Measurements from ENCODE around the gene SERPINB5.
A peak's percentile ranks its signal among the peaks of the same experiment; 100 is the strongest.

The SERPINB5 gene

DNA sequence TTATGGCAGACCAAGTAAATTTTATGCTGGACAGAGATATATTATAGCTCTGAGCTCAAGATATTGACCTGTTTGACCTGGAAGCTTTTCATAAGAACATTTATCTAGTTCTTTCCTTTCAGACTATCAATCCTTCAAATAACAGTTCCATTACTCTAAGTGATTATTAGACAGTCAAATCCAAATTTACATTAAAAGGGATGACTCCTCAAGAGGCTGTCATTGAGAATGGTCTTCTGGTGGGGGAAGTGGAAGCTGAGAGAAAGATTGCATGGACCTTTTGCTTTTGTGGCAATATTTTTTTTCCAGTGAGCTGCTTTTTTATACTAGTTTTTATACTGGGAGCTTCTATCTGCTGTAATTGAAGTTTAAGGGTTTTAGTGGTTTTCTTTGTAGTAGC is 50.5 kb downstream of the SERPINB5 start:
- H3K27me3 Mint-ChIP-seq (ENCODE audit: low read depth) = peaks cover 32% of the 10 kb centered on the region
- no peaks in the 10 kb centered on the region for H3K9me3 Mint-ChIP-seq
- no peak overlapping the region for H3K27ac Mint-ChIP-seq
- peaks cover under 1% of the 10 kb centered on the region for H3K4me1 Mint-ChIP-seq (ENCODE audit: low read depth)
- H3K36me3 Mint-ChIP-seq (ENCODE audit: low read depth) = no peaks in the 10 kb centered on the region
- H3K4me3 Mint-ChIP-seq = no peak overlapping the region

DNA sequence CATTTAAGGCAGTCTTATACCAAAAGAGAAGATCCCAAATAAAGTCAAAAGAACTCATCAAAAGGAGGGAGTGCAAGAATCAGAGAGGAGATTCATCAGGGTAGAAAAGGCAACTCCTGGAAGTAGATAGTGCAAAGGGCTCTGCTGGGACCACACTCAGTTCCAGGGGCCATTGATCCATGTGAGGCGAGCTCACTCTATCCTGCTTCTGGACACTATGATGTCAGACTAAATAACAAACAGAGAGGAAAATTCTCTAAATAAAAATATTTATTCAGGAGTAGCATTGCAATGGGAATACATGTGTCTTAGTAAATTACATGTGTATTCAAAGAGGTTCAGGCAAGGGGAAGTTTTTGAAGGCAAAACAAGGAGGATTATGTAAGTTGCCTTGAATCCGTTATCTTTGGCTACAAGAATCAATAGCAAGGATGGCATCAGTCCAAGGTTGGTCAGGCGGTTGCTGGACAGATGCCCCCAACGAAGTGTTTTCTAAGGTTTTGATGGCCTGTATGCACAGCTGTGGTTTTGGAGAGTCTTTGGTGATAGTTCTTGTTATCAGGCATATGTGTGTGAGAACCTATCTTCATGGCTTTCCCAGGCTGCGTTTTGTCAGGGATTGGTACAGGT is 52.2 kb downstream of the SERPINB5 start:
- Mint-ChIP-seq H3K4me1 (ENCODE audit: low read depth) (peaks cover 3% of the 10 kb centered on the region), H3K9me3 (no peaks in the 10 kb centered on the region), H3K4me3 (no peak overlapping the region), H3K27ac (no peak overlapping the region), H3K36me3 (ENCODE audit: low read depth) (no peaks in the 10 kb centered on the region), H3K27me3 (ENCODE audit: low read depth) (peaks cover 33% of the 10 kb centered on the region)

- Mint-ChIP-seq H3K9me3 (no peaks in the 10 kb centered on the region), H3K4me3 (no peak overlapping the region), H3K4me1 (ENCODE audit: low read depth) (peaks cover 11% of the 10 kb centered on the region), H3K36me3 (ENCODE audit: low read depth) (no peaks in the 10 kb centered on the region), H3K27me3 (ENCODE audit: low read depth) (peaks cover 27% of the 10 kb centered on the region), H3K27ac (no peak overlapping the region)
Measured at GRCh38 chr18:63532471-63532870, 55.7 kb downstream of the SERPINB5 start.

GRCh38 chr18:63534615-63535014 is 57.9 kb downstream of the SERPINB5 start:
- no peaks in the 10 kb centered on the region for H3K9me3 Mint-ChIP-seq
- H3K27me3 Mint-ChIP-seq (ENCODE audit: low read depth) = peaks cover 21% of the 10 kb centered on the region
- H3K27ac Mint-ChIP-seq = peak overlapping the region; percentile 1
- H3K4me3 Mint-ChIP-seq = no peak overlapping the region
- H3K4me1 Mint-ChIP-seq (ENCODE audit: low read depth) = peaks cover 11% of the 10 kb centered on the region
- no peaks in the 10 kb centered on the region for H3K36me3 Mint-ChIP-seq (ENCODE audit: low read depth)

- Mint-ChIP-seq H3K27me3 (ENCODE audit: low read depth) (peaks cover 40% of the 10 kb centered on the region), H3K36me3 (ENCODE audit: low read depth) (no peaks in the 10 kb centered on the region), H3K9me3 (no peaks in the 10 kb centered on the region), H3K4me1 (ENCODE audit: low read depth) (no peaks in the 10 kb centered on the region), H3K4me3 (no peak overlapping the region), H3K27ac (no peak overlapping the region)
Measured at GRCh38 chr18:63539904-63540510, 63.2 kb downstream of the SERPINB5 start.

- Mint-ChIP-seq H3K4me3 (no peak within 1 kb of the TSS), H3K9me3 (no peaks in the 10 kb centered on the region), H3K36me3 (ENCODE audit: low read depth) (no peaks in the 10 kb centered on the region), H3K4me1 (ENCODE audit: low read depth) (no peaks in the 10 kb centered on the region), H3K27me3 (ENCODE audit: low read depth) (peaks cover 52% of the 10 kb centered on the region), H3K27ac (no peak within 1 kb of the TSS)
Measured at GRCh38 chr18:63542069-63542468, 65.3 kb downstream of the SERPINB5 start, which contains the start of gene SERPINB12. TSS of gene SERPINB12 (plus strand) at chr18:63542369. CDS start at chr18:63556160, 13,791 bp downstream.

DNA sequence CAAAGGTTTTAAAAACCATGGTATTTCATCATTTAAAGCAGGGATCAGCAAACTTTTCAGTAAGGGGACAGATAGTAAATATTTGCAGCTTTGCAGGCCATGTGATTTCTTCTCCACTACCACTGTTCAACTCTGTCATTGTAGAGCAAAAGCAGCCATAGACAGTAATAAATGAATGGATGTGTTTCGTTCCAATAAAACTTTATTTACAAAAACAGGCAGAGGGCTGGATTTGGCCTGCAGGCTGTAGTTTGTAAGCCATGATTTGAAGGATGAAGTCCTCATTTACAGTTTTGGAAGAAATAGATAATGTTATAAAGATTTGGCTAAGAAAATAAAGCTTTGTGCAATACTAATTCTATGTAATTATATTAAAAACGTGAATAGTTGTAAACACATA is 67.3 kb downstream of the SERPINB5 start:
- H3K36me3 Mint-ChIP-seq (ENCODE audit: low read depth) = no peaks in the 10 kb centered on the region
- no peaks in the 10 kb centered on the region for H3K9me3 Mint-ChIP-seq
- no peak overlapping the region for H3K4me3 Mint-ChIP-seq
- H3K27me3 Mint-ChIP-seq (ENCODE audit: low read depth) = peaks cover 54% of the 10 kb centered on the region
- H3K27ac Mint-ChIP-seq = no peak overlapping the region
- no peaks in the 10 kb centered on the region for H3K4me1 Mint-ChIP-seq (ENCODE audit: low read depth)

- H3K27me3 Mint-ChIP-seq (ENCODE audit: low read depth) = peaks cover 48% of the 10 kb centered on the region
- H3K4me1 Mint-ChIP-seq (ENCODE audit: low read depth) = no peaks in the 10 kb centered on the region
- no peak overlapping the region for H3K4me3 Mint-ChIP-seq
- no peaks in the 10 kb centered on the region for H3K9me3 Mint-ChIP-seq
- H3K36me3 Mint-ChIP-seq (ENCODE audit: low read depth) = no peaks in the 10 kb centered on the region
- no peak overlapping the region for H3K27ac Mint-ChIP-seq
Measured at GRCh38 chr18:63545000-63545399, 68.2 kb downstream of the SERPINB5 start.

GRCh38 chr18:63550068-63550467 is 73.3 kb downstream of the SERPINB5 start:
- Mint-ChIP-seq H3K4me3 (no peak overlapping the region), H3K36me3 (ENCODE audit: low read depth) (no peaks in the 10 kb centered on the region), H3K9me3 (no peaks in the 10 kb centered on the region), H3K27ac (no peak overlapping the region), H3K27me3 (ENCODE audit: low read depth) (peaks cover 28% of the 10 kb centered on the region), H3K4me1 (ENCODE audit: low read depth) (no peaks in the 10 kb centered on the region)

DNA sequence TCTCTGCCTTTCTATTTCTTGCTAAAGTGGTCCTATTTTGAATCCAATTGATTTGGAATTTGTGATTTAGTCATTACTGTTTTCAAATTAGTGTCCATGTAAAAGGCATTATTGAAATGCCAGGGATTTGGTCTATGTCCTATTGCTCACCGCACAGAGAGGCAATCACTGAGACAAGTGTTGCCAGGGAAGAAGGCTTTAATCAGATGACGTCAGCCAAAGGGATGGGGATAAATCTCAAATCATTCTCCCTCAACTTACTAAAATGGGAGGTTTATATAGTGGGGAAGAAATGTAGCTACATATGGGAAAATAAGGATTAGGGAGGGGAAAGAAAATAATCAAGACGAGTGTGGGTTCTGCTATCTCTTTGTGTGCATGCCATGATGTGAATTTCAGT is 75.0 kb downstream of the SERPINB5 start:
- no peak overlapping the region for H3K27ac Mint-ChIP-seq
- H3K36me3 Mint-ChIP-seq (ENCODE audit: low read depth) = no peaks in the 10 kb centered on the region
- H3K4me1 Mint-ChIP-seq (ENCODE audit: low read depth) = no peaks in the 10 kb centered on the region
- no peaks in the 10 kb centered on the region for H3K9me3 Mint-ChIP-seq
- no peak overlapping the region for H3K4me3 Mint-ChIP-seq
- peaks cover 18% of the 10 kb centered on the region for H3K27me3 Mint-ChIP-seq (ENCODE audit: low read depth)

- Mint-ChIP-seq H3K36me3 (ENCODE audit: low read depth) (no peaks in the 10 kb centered on the region), H3K27me3 (ENCODE audit: low read depth) (peaks cover 16% of the 10 kb centered on the region), H3K4me3 (no peak overlapping the region), H3K4me1 (ENCODE audit: low read depth) (no peaks in the 10 kb centered on the region), H3K9me3 (no peaks in the 10 kb centered on the region), H3K27ac (no peak overlapping the region)
Measured at GRCh38 chr18:63552581-63552980, 75.8 kb downstream of the SERPINB5 start.

DNA sequence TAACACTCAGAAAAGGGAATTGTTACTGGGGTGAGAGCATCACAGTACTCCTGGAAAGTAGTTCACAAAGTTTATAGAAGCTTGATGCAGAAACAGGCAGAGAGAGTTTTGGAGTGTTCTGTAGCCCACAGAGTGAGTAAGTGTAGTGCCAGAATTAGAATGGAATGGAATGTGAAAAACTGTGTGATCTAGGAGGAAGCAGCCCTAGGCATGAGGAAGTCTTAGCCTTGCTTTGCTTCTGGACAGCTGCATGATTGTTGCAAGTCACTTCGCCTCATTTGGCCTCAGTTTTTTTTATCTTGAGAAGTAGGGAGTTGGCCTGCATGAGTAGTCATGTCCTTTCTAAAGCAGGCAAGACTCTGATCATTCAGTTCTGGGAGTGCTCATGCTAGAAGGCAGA is 76.3 kb downstream of the SERPINB5 start:
- Mint-ChIP-seq H3K27me3 (ENCODE audit: low read depth) (peaks cover 11% of the 10 kb centered on the region), H3K9me3 (no peaks in the 10 kb centered on the region), H3K4me1 (ENCODE audit: low read depth) (no peaks in the 10 kb centered on the region), H3K36me3 (ENCODE audit: low read depth) (no peaks in the 10 kb centered on the region), H3K27ac (no peak overlapping the region), H3K4me3 (no peak overlapping the region)

Measured in T-helper 1 cell treated with Interleukin-12 subunit alpha and Interleukin-12 subunit beta and Interleukin-4 antibody, amounts not matched to agents 30 μg/mL and 1 μg/mL, for 36 hours (primary cell).